IgD-negative memory B cell (primary cell): ENCODE data around the gene ZKSCAN4. TPM values are rescaled to one million over a fixed set of nuclear protein-coding genes. Genes with fewer than 3 reads are reported as not detected.

Experiments
- H3K27ac Mint-ChIP-seq, 3 donors: one replicate each; pipeline ENCODE4 v1.8.0; 2020 to 2022; ENCODE audit warnings: mild to moderate bottlenecking in 3 of 3, mixed read lengths in 3 of 3, moderate library complexity in 1 of 3
- H3K27me3 Mint-ChIP-seq: one replicate; pipeline ENCODE4 v1.8.0; 2021; ENCODE audit warnings: mixed read lengths
- H3K36me3 Mint-ChIP-seq: one replicate; pipeline ENCODE4 v1.8.0; 2020; ENCODE audit warnings: mild to moderate bottlenecking, mixed read lengths
- H3K4me1 Mint-ChIP-seq, 3 donors: one replicate each; pipeline ENCODE4 v1.8.0; 2020 to 2022; ENCODE audit warnings: mixed read lengths in 3 of 3, mild to moderate bottlenecking in 1 of 3
- H3K4me3 Mint-ChIP-seq, 4 donors: one replicate each; pipeline ENCODE4 v1.8.0; 2020 to 2022; ENCODE audit warnings: mild to moderate bottlenecking in 4 of 4, mixed read lengths in 4 of 4, moderate library complexity in 3 of 4
- H3K9me3 Mint-ChIP-seq, 3 donors: one replicate each; pipeline ENCODE4 v1.8.0; 2020 to 2021; ENCODE audit warnings: mixed read lengths in 3 of 3, mild to moderate bottlenecking in 1 of 3
- polyA plus RNA-seq: library from polyadenylated mRNA; unstranded; fragments of 300-500 nt; fragmentation: Illumina TruSeq; gene quantifications from one replicate; pipeline ENCODE4 v1.2.3, GENCODE V29; 2021

The ZKSCAN4 gene
- polyA plus RNA-seq, 1 donor from 2014 or later, result 3.4 TPM

DNA sequence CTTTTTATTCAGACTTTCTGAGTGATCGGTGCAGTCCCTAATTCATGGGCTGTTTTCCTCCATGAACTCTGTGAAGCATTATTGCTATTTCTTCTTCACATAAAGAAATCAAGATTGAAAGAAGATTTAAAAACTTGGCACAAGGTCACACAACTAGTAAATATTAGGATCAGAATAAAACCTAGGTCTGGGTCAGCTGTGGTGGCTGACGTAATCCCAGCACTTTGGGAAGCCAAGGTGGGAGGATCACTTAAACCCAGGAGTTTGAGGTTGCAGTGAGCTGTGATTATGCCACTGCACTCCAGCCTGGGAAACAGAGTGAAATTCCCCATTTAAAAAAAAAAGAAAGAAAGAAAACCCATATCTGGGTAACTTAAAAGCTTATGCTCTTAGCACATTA lies 25.6 kb downstream of the ZKSCAN4 start:
- Mint-ChIP-seq H3K4me1 (peaks cover 4 to 14% (median 14%) of the 10 kb centered on the region in 3 donors), H3K27me3 (peaks cover 7% of the 10 kb centered on the region), H3K27ac (no peak overlapping the region), H3K36me3 (peaks cover 1% of the 10 kb centered on the region), H3K4me3 (peak overlapping the region in 2 of 4 donors; percentile 86 to 96), H3K9me3 (no peaks in the 10 kb centered on the region)

DNA sequence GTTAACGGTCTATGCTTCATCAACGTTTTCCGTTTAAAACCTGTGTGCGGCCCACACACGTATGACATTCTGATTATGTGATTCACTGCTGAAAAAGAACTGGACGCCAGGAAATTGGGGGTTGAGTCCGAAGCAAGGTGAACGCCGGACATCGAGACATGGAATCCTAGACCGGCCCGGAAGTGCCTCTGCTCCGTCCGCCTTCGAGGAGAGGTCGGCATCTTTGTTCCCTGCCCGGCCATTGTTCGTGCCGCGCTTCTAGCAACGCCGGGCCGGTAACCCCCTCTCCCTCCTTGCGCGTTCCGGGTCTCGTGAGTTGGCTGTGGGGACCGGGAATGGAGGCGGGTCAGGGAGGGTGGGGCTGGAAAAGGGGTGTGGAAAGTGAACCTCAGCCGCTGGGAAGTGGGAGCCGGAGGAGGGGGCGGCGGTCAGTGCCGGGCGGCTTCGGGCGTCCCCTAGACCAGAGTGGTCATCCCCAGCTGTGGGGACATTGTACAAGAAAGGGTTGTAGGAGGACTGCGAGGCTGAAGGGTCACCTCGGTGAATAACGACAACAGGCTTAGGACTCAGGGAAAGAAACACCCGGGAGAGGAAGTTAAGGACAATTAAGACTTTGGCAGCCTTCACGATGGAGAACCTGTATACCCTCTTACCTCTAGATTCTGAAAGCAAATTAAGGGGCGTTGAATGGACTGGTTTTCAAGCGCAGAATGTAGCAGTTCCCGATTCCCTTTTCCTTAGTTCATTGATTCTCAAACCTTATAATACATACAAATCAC lies 26.8 kb downstream of the ZKSCAN4 start, which contains the start of gene ZSCAN9:
ZSCAN9 (plus strand) TSS at position 220 of the 779 bp plus-strand sequence. CDS start 1,810 bp downstream, outside the sequence.
- Mint-ChIP-seq H3K9me3 (no peaks in the 10 kb centered on the region), H3K27ac (peak within 1 kb of the TSS in 2 of 3 donors; percentile 68 to 95), H3K36me3 (no peaks in the 10 kb centered on the region), H3K27me3 (peaks cover 14% of the 10 kb centered on the region), H3K4me1 (peaks cover 4 to 19% (median 14%) of the 10 kb centered on the region in 3 donors), H3K4me3 (peak within 1 kb of the TSS; percentile 86 to 96 (median 92))

DNA sequence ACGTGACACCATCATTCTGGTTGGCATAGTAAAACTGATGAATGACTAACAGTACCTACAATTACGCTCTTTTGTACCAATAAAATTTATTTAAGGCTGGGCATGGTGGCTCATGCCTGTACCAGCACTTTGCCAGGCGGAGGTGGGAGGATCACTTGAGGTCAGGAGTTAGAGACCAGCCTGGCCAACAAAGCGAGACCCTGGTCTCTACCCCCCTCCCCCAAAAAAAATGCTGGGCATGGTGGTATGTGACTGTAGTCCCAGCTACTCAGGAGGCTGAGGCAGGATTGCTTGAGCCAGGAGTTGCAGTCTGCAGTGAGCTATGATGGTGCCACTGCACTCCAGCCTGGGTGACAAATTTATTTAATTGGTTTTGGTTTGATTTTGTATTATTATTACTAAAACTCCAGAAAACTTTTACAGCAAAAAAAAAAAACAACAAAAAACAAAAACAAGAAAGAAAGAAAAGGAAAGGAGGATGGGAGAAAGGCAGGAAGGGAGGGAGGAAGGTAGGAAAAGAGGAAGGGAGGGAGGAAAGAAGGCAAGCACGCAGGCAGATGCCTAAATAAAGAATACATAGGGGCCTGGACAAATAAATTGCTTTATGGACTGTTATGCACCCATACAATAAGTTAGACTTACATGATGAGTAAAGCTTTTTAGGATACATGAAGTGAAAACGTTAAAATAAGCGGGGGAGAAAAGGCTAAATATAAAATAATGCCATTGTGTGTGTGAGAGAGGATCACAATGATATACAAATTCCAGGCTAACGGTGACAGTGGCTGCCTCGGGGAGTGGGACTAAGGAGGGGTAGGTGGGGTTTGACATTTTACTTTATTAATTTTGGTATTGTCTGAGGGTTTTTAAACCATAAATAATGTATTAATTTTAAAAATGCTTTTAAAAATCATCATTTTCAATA lies 27.7 kb downstream of the ZKSCAN4 start:
- H3K27me3 Mint-ChIP-seq, result peaks cover 14% of the 10 kb centered on the region
- H3K4me3 Mint-ChIP-seq, result peak overlapping the region; percentile 86 to 96 (median 92)
- H3K27ac Mint-ChIP-seq, result peak overlapping the region in 2 of 3 donors; percentile 46 to 95
- H3K36me3 Mint-ChIP-seq, result no peaks in the 10 kb centered on the region
- no peaks in the 10 kb centered on the region for H3K9me3 Mint-ChIP-seq
- peaks cover 4 to 19% (median 14%) of the 10 kb centered on the region in 3 donors for H3K4me1 Mint-ChIP-seq

DNA sequence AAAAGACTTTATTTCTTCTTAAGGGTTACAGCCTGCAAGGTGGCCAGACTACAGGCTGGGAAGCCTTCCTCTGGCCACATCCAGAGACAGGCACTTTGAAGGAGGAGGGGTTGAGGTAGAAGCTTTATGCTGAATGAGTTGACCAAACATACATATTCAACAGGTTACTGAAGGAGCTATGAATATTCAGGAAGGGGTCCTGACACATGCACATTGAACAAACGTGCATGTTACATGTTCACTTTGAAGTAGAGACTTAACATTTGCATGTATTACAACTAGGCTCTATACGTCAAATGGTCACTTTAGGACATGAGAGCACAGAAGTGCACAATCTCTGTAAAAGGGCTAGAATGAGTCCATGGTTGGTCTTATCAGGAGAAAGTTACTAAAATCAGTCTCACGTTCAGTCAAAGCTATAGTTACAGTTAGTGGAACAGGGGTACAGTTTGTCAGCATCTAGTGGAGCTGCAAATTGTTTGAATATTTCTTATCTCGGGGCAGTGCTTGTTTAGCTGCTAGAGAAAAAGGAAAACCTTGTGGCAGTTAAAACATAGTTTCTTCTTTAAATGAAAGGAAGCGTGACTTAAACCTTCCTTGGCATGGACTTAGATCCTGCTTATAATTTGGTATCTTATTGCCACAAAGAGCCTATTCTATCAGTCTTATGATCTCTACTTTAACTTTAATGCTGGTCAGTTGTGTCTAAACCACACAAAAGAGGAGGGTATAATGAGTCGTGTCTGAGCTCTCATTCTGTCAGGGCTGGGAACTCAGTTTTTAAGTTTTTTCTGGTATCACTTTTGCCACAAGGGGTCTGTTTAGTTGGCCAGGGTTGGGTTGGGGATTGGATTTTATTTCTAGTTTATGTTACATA lies 31.6 kb downstream of the ZKSCAN4 start:
- H3K4me1 Mint-ChIP-seq, result peaks cover 6 to 17% (median 10%) of the 10 kb centered on the region in 3 donors
- peaks cover 0 to 3% (median 0%) of the 10 kb centered on the region in 3 donors for H3K9me3 Mint-ChIP-seq
- no peak overlapping the region for H3K27ac Mint-ChIP-seq
- H3K36me3 Mint-ChIP-seq, result peaks cover 3% of the 10 kb centered on the region
- peak overlapping the region in 2 of 4 donors; percentile 74 to 86 for H3K4me3 Mint-ChIP-seq
- peaks cover 26% of the 10 kb centered on the region for H3K27me3 Mint-ChIP-seq

DNA sequence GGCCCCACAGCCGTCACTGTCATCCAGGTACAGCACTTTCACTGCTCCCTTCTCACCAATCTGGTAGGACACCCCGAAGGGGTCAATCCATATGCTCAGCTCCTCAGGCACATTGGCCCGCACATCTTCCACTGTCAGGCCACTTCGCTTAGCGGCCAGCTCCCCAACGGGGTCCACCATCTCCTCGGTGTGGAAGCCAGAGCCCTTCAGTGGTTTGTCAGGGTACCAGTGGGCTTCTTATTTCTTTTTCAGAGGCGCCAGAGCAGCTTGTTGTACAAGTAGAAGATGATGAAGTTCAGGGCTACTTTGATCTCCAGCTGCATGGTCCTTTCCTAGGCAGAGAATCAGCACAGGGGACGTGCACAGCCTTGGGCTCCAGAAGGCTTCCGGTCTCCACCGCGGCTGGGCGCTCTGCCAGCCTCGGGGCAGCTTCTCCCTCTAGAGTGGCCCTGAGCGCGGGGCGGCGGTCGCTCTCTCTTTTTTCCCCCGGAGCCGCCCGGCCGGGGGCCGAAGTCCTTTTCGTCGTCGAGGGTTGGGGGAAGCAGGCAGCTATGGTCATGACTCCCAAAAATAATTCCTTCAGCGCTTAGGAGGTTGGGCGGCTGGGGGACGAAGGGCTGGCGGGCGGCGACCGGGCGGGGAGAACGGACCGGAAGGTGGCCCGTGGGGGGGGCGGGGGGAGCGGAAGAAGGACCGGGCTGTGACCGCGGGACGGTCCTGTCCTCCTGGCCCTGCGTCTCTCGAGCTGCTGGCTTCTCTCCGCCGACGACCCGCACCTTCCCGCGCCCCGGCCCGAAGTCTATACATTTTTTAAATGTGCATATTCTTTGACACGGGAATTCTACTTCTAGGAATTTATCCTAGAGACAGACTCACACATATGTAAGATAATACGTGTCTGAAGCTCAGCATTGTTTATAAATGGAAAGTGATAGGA lies 33.5 kb downstream of the ZKSCAN4 start:
- H3K27ac Mint-ChIP-seq, result peak overlapping the region in 1 of 3 donors; percentile 73
- H3K27me3 Mint-ChIP-seq, result peaks cover 31% of the 10 kb centered on the region
- H3K9me3 Mint-ChIP-seq, result peaks cover 0 to 3% (median 0%) of the 10 kb centered on the region in 3 donors
- peaks cover 2 to 9% (median 5%) of the 10 kb centered on the region in 3 donors for H3K4me1 Mint-ChIP-seq
- peak overlapping the region; percentile 86 to 95 (median 91) for H3K4me3 Mint-ChIP-seq
- H3K36me3 Mint-ChIP-seq, result peaks cover 4% of the 10 kb centered on the region

DNA sequence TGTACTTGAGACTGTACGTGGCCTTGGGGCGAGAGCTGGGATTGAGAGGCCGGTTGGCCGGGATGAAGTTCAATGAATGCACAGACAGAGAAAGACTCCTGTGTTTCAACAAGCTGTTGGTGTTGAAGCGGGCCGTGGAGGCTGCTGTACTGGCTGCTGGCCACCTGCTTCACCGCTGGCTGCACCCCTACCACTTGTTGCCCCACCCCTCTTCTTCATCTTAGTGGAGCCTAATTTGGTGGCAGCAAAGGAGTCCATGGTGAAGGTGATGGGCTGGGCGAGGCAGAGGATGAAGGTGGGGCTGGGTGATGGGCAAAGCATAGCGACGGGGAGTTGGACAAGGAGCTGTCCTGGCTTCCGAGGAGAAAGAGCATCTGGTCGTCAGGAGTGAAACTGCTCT lies 34.2 kb downstream of the ZKSCAN4 start:
- peaks cover 4% of the 10 kb centered on the region for H3K36me3 Mint-ChIP-seq
- H3K4me3 Mint-ChIP-seq, result peak overlapping the region; percentile 13 to 95 (median 88)
- H3K27ac Mint-ChIP-seq, result no peak overlapping the region
- peaks cover 2 to 13% (median 6%) of the 10 kb centered on the region in 3 donors for H3K4me1 Mint-ChIP-seq
- H3K27me3 Mint-ChIP-seq, result peaks cover 34% of the 10 kb centered on the region
- peaks cover 0 to 3% (median 0%) of the 10 kb centered on the region in 3 donors for H3K9me3 Mint-ChIP-seq

DNA sequence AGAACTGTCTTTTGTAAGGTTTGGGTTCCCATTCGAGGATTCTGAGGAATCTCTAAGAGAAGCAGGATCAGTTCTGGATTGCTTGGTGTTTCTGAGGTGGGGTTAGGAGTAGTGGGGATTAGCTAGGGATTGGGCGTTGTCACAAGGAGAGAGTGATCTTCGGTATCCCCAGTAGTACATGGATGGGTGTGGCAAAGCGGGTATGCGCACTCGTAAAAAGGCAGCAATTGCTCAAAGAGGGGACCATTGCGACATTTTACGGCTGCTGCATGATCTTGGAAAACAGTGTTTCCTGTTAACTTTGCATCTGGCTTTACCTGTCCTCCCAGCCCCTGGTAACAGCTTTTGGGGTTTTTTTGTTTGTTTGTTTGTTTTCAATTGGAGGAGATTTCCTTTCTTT lies 36.6 kb downstream of the ZKSCAN4 start:
- peaks cover 43% of the 10 kb centered on the region for H3K27me3 Mint-ChIP-seq
- H3K36me3 Mint-ChIP-seq, result peaks cover 4% of the 10 kb centered on the region
- peaks cover 12 to 20% (median 18%) of the 10 kb centered on the region in 3 donors for H3K4me1 Mint-ChIP-seq
- H3K9me3 Mint-ChIP-seq, result peaks cover 0 to 9% (median 0%) of the 10 kb centered on the region in 3 donors
- H3K4me3 Mint-ChIP-seq, result peak overlapping the region in 1 of 4 donors; percentile 15
- H3K27ac Mint-ChIP-seq, result no peak overlapping the region

DNA sequence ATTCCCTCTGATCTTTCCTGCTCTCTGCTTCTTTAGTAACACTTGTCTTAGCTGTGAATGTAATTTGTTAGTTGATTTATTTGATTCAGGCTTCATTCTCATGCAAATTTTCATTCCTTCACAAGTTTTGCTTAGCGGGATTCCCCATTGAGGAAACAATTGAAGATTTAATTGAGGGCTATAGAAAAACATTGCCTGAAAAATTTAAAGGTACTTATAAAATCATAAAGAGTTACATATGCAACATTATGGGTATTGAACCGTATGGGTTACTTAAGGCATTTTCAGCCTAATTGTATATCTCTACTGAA lies 38.9 kb downstream of the ZKSCAN4 start:
- Mint-ChIP-seq H3K4me1 (peaks cover 11 to 19% (median 16%) of the 10 kb centered on the region in 3 donors), H3K9me3 (peaks cover 0 to 15% (median 1%) of the 10 kb centered on the region in 3 donors), H3K4me3 (peak overlapping the region in 1 of 4 donors; percentile 36), H3K27me3 (peaks cover 58% of the 10 kb centered on the region), H3K36me3 (peaks cover 4% of the 10 kb centered on the region), H3K27ac (no peak overlapping the region)

DNA sequence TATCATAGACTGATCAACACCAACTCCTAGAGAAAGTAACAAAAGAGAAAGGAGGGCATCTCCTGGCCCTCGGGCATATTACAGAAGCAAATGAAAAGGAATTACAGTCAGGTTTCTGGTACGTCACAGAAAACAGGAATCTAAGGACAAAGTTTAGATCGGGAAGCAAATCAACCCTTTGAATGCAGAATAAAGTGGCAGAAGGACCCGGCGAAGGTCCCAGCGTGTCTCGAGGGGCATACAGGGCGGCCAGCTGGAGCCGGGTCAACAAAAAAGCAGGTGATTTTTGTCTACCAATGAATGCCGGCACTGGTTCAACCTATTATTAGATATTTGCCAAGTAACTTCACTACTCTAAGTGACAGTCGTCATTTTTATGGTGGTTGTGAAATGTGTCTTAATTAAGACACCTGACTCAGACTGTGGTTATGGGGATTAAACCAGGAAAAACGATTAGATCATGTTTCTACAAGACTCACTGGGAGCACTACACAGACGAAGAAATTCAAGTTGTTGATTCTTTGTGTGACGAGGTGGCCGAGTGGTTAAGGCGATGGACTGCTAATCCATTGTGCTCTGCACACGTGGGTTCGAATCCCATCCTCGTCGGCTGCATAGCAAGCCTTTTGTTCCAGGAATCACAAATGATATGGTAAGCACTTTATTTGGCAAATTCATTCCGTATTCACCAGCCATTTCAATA lies 39.4 kb downstream of the ZKSCAN4 start:
- peak overlapping the region; percentile 2 to 64 (median 7) for H3K27ac Mint-ChIP-seq
- H3K27me3 Mint-ChIP-seq, result peaks cover 60% of the 10 kb centered on the region
- peaks cover 11 to 20% (median 20%) of the 10 kb centered on the region in 3 donors for H3K4me1 Mint-ChIP-seq
- peaks cover 4% of the 10 kb centered on the region for H3K36me3 Mint-ChIP-seq
- H3K4me3 Mint-ChIP-seq, result peak overlapping the region; percentile 2 to 84 (median 50)
- H3K9me3 Mint-ChIP-seq, result peaks cover 0 to 12% (median 1%) of the 10 kb centered on the region in 3 donors

DNA sequence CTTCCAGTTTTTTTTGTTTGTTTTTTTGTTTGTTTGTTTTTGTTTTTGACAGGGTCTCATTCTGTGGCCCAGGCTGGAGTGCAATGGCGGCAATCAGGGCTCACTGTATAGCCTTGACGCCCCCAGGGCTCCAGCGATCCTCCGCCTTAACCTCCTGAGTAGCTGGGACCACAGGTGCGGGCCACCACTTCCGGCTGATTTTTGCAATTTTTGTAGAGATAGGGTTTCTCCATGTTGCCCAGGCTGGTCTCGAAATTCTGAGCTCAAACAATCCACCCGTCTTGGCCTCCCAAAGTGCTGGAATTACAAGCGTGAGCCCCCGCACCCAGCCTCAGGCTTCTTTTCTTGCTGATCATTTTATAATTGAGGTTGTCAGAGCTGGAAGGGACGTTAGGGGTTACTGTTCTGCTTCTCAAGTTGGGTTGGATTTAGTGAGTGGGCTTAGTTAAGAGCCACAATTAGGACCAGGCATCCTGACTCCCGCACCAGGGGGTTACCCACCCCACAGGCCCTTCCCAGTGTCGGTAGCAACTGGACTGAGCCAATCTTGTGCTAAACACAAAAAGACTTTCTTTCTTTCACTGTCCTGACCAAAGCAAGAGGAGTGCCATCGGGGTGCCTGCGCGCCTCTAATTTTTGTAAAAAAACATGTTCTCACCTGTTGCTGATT lies 40.1 kb downstream of the ZKSCAN4 start:
- Mint-ChIP-seq H3K4me3 (peak overlapping the region; percentile 2 to 84 (median 50)), H3K36me3 (peaks cover 2% of the 10 kb centered on the region), H3K27me3 (peaks cover 66% of the 10 kb centered on the region), H3K4me1 (peaks cover 13 to 25% (median 24%) of the 10 kb centered on the region in 3 donors), H3K27ac (peak overlapping the region; percentile 7 to 90 (median 34)), H3K9me3 (peaks cover 5 to 18% (median 6%) of the 10 kb centered on the region in 3 donors)

DNA sequence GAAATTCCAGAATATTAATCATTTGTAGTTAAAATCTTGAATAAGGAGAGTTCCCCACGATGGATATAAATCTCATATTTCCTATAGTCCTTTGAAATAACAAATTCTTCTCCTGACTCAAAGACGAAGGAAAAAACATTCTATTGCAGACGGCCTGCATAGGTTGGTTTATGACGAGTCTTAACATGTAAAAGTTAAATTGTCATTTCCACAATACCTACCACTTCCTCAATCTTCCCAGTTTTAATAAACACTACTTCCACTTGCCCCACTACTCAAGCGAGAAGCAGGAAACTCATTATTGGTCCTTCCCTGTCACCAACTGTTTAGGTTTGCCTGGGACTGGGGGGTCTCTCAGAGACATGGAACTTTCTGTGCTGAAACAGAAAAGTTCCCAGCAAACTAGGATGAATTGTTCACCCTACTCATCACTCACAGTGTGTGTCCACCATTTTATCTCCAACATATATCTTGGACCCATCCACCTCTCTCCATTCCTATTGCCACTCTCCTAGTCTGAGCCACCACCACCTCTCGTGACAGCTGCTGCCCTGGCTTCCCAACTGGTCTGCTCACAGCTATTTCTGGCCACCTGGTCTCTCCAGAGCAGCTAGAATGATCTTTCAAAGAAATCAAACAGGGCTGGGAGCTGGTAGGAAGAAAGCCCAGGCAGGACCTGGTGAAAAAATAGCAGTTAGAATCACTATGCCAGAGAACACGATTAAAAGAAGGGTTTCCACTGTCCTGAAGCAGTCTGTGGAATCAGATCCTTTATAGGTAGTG lies 42.1 kb downstream of the ZKSCAN4 start:
- H3K4me3 Mint-ChIP-seq, result peak overlapping the region in 2 of 4 donors; percentile 12 to 54
- peaks cover 13 to 25% (median 24%) of the 10 kb centered on the region in 3 donors for H3K4me1 Mint-ChIP-seq
- peaks cover 2% of the 10 kb centered on the region for H3K36me3 Mint-ChIP-seq
- H3K27me3 Mint-ChIP-seq, result peaks cover 72% of the 10 kb centered on the region
- peaks cover 7 to 18% (median 15%) of the 10 kb centered on the region in 3 donors for H3K9me3 Mint-ChIP-seq
- peak overlapping the region in 1 of 3 donors; percentile 9 for H3K27ac Mint-ChIP-seq
